ENCODE results near the gene MMD. TPM values are rescaled to one million over a fixed set of nuclear protein-coding genes. Genes with fewer than 3 reads are reported as not detected.

The MMD gene
- total and polyA plus RNA-seq, 2 of the 13 experiments (the other 11 are each of a cell fraction or from before 2014, with no cell fraction given), result 121 to 225 TPM

DNA sequence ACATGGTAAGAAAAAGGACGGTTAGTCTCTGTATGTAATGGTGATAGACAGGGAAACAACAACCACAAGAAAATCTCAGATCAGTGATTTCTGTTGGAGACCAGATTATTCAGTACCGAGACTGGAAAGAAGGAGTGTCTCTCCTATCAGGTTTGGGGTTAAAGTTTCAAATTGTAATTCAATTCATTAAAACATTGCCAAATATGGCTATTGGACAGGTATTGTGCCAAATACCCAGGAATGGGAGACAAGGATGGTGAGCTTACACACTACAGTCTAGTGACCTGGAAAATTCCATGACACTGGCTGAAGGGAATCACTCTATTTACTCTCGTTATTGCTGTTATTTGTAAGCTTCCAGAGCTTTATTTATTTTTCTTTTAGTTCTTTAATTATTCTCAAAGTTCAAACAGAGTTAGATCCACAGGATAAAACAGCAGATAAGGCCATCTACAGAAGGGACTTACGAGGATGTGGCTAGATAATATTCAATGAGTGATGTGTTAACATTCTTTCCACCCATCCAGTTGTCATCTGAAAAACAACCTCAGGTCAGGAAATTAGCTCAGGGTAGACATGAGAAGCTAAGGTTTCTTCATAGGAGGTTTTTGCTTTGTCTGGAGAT is 25.1 kb upstream of the MMD start (continued):
- no peak for TF ChIP-seq ZNF740 (CRISPR knock-in tag; IDR thresholded peaks at IDR 0.05)
- TF ChIP-seq, protein P1, sequence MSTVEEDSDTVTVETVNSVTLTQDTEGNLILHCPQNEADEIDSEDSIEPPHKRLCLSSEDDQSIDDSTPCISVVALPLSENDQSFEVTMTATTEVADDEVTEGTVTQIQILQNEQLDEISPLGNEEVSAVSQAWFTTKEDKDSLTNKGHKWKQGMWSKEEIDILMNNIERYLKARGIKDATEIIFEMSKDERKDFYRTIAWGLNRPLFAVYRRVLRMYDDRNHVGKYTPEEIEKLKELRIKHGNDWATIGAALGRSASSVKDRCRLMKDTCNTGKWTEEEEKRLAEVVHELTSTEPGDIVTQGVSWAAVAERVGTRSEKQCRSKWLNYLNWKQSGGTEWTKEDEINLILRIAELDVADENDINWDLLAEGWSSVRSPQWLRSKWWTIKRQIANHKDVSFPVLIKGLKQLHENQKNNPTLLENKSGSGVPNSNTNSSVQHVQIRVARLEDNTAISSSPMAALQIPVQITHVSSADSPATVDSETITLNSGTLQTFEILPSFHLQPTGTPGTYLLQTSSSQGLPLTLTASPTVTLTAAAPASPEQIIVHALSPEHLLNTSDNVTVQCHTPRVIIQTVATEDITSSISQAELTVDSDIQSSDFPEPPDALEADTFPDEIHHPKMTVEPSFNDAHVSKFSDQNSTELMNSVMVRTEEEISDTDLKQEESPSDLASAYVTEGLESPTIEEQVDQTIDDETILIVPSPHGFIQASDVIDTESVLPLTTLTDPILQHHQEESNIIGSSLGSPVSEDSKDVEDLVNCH (CRISPR knock-in tag; IDR thresholded peaks at IDR 0.05), result no peak
- TF ChIP-seq, protein P2, sequence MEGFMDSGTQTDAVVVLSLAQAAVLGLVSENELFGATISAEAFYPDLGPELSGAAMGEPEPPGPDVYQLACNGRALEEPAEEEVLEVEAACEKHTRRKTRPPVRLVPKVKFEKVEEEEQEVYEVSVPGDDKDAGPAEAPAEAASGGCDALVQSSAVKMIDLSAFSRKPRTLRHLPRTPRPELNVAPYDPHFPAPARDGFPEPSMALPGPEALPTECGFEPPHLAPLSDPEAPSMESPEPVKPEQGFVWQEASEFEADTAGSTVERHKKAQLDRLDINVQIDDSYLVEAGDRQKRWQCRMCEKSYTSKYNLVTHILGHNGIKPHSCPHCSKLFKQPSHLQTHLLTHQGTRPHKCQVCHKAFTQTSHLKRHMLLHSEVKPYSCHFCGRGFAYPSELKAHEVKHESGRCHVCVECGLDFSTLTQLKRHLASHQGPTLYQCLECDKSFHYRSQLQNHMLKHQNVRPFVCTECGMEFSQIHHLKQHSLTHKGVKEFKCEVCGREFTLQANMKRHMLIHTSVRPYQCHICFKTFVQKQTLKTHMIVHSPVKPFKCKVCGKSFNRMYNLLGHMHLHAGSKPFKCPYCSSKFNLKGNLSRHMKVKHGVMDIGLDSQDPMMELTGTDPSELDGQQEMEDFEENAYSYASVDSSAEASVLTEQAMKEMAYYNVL (CRISPR knock-in tag; IDR thresholded peaks at IDR 0.05; ENCODE audit: borderline replicate concordance), result 0 out of 2 replicates have a peak, but pooled peaks have one; percentile 56
- TF ChIP-seq ZNF136 (CRISPR knock-in tag; IDR thresholded peaks at IDR 0.05; ENCODE audit: low read depth), result no peak
- no peak for TF ChIP-seq PTBP1 (IDR thresholded peaks at IDR 0.05; ENCODE audit: low read depth, low read length, poor library complexity, severe bottlenecking)
- TF ChIP-seq, protein P3, sequence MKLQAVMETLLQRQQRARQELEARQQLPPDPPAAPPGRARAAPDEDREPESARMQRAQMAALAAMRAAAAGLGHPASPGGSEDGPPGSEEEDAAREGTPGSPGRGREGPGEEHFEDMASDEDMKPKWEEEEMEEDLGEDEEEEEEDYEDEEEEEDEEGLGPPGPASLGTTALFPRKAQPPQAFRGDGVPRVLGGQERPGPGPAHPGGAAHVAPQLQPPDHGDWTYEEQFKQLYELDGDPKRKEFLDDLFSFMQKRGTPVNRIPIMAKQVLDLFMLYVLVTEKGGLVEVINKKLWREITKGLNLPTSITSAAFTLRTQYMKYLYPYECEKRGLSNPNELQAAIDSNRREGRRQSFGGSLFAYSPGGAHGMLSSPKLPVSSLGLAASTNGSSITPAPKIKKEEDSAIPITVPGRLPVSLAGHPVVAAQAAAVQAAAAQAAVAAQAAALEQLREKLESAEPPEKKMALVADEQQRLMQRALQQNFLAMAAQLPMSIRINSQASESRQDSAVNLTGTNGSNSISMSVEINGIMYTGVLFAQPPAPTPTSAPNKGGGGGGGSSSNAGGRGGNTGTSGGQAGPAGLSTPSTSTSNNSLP (IDR thresholded peaks at IDR 0.05; ENCODE audit: low read depth, low read length), result peak; percentile 96
- peak; percentile 68; the same call in 1 of the 2 replicates for TF ChIP-seq SNAPC2 (CRISPR knock-in tag; IDR thresholded peaks at IDR 0.05)
- TF ChIP-seq ZMYM3 (CRISPR knock-in tag; IDR thresholded peaks at IDR 0.05), result no peak
- no peak for TF ChIP-seq PHF5A (CRISPR knock-in tag; IDR thresholded peaks at IDR 0.05; ENCODE audit: low read depth, unreplicated experiment)
- no peak; the same call in 1 of the 2 replicates for TF ChIP-seq ZFP1 (CRISPR knock-in tag; IDR thresholded peaks at IDR 0.05)
- no peak for TF ChIP-seq KDM5B (CRISPR knock-in tag; IDR thresholded peaks at IDR 0.05; ENCODE audit: borderline replicate concordance)
- TF ChIP-seq CTCF (CRISPR knock-in tag; IDR thresholded peaks at IDR 0.05), result no peak
- no peak for TF ChIP-seq POLR2AphosphoS2 (IDR thresholded peaks at IDR 0.05; ENCODE audit: low read depth, low read length)
- TF ChIP-seq ZNF446 (CRISPR knock-in tag; IDR thresholded peaks at IDR 0.05), result no peak
- no peak for TF ChIP-seq FLYWCH1 (CRISPR knock-in tag; IDR thresholded peaks at IDR 0.05)
- TF ChIP-seq ZNF230 (CRISPR knock-in tag; IDR thresholded peaks at IDR 0.05), result no peak
- no peak for TF ChIP-seq ZNF616 (CRISPR knock-in tag; IDR thresholded peaks at IDR 0.05; ENCODE audit: low read depth)
- TF ChIP-seq ZNF441 (CRISPR knock-in tag; IDR thresholded peaks at IDR 0.05; ENCODE audit: borderline replicate concordance), result no peak
- TF ChIP-seq ZSCAN31 (CRISPR knock-in tag; IDR thresholded peaks at IDR 0.05; ENCODE audit: low read depth), result no peak
- TF ChIP-seq ZIK1 (CRISPR knock-in tag; IDR thresholded peaks at IDR 0.05; ENCODE audit: borderline replicate concordance, low read depth), result no peak
- TF ChIP-seq NBN (conservative IDR thresholded peaks at IDR 0.05), result no peak
- TF ChIP-seq ZEB1 (IDR thresholded peaks at IDR 0.05; ENCODE audit: insufficient replicate concordance, low read depth), result peak; percentile 69
